GM18873 (cell line): ENCODE measurements around the gene DNAJC10.

Source experiments
- ATAC-seq: cut with Tn5 transposase; IDR thresholded peaks from one replicate; pipeline ENCODE4 v1.9.1; 2021; ENCODE audit warnings: mild to moderate bottlenecking, moderate library complexity, moderate number of reproducible peaks; ENCODE audit not compliant: unreplicated experiment, low FRiP score

DNAJC10 gene

GRCh38 chr2:182784058-182784706 is 68.1 kb downstream of the DNAJC10 start:
- no peak for ATAC-seq

- no peak for ATAC-seq
Measured at GRCh38 chr2:182784777-182785176, 68.7 kb downstream of the DNAJC10 start.

GRCh38 chr2:182792441-182792840 is 76.4 kb downstream of the DNAJC10 start:
- ATAC-seq = no peak

- ATAC-seq = no peak
Measured at GRCh38 chr2:182798736-182799135, 82.7 kb downstream of the DNAJC10 start.

GRCh38 chr2:182804128-182804527 is 88.1 kb downstream of the DNAJC10 start:
- no peak for ATAC-seq

DNA sequence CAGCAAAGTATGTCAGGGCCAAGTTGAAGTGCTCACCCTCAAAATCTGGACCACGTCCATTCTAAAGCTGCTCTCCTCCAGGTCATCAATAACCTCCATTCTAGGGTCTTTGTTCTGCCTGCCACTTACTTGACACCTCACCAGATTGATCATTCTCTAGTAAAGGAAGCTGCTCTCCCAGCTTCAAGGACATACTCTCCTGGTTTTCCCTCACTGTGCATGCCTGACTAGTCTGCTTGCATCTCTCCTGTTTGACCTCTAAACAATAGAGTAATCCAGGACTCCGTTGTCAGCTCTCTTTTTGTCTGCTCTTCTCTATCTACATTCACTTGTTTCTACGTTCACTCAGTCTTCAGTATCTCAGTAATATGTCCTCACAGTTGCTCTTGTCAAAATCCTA is 91.3 kb downstream of the DNAJC10 start:
- ATAC-seq = no peak

DNA sequence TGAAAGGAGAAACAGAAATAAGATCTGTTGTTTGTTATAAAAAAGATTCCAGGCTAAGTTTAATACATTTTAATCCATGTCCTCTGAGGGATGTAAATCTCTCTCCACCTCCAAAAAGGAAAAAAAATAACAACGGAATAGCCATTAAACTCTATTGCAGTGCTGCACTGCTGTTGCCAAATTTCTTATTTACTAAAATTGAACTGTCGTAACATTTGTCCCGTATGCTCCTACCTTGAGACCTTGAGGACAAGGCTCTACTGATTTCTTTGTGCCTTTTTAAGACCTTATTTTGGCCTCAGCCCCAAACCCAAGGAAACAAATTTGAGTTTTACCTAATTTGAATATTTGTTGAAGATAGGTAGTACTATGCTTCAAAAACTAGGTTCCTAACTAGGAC is 94.0 kb downstream of the DNAJC10 start:
- ATAC-seq = no peak

DNA sequence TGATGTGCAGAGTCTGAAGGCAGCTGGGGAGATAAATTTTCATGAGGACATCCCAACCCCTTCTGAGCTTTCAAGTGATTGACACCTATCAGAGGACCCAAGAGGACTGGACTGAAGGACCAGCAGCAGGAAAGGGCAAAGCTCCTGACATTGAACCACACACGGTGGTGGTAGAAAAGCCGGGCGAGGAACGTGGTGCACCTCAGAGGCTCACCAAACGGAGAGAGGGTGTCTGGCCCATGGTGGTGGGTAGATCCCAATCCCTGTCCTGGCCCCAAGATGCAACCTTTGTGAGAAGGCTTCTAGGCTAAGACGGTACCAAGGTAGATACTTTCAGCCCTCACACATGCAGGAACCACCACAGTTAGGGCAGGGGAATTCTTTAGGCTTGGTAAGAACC is 98.3 kb downstream of the DNAJC10 start:
- ATAC-seq = no peak

DNA sequence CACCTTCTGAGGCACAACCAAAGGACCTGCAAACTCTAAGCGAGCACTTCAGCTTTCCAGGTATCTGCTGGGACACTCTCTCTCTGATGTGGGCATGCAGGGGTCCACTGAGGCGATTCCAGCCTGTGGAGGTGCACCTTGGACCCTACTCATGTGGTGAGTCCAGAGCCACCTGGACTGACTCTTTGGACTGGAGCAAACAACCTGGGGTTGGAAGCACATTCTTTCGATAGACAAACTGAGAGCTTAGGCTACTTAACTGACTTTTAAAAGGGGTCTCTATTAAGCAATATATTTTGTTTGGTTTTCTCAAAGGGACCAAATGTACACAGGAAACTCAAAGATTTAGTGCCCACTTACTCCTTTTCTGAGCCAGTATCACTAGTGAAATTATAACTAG is 98.7 kb downstream of the DNAJC10 start:
- no peak for ATAC-seq

GRCh38 chr2:182816866-182817265 is 100.8 kb downstream of the DNAJC10 start:
- no peak for ATAC-seq

GRCh38 chr2:182817558-182817957 is 101.5 kb downstream of the DNAJC10 start:
- no peak for ATAC-seq

DNA sequence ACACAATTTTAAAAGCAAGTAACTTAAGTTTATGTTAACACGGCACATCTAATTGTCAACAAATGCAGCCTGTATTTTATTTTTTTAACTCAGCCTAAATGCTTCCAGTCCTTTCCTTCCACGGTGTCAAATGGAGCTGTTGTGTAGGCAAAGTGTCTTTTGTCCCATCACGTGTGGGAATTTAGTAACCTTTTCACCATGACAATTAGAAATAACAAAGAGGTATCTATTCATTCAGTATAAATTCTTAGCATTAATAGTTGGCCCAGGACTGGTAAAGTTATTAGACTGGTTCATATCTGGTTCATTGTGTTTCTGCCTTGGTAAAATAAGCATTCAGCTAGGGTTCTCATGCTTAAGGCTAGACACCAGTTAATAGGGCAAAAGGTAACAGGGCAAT is 102.4 kb downstream of the DNAJC10 start:
- ATAC-seq = no peak

DNA sequence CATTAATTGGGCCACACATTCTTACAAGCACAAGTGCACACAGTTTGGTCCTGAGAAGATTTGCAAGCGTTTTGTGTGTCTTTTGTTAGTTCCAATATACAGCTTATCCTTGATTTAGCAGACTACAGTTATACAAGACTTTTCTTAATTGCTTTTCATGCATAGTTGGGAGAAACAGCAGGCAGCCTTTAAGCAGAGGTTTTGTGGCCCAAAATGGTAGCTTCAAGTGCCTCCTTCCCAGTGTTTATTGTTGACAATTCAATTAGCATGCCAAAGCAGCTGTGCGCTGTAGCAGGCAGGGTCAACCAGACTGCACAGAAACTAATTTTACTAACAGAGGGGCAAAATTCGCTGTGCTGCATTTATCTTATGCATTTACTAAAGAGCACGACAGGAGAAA is 102.9 kb downstream of the DNAJC10 start:
- no peak for ATAC-seq

GRCh38 chr2:182819412-182819811 is 103.4 kb downstream of the DNAJC10 start:
- ATAC-seq = no peak

DNA sequence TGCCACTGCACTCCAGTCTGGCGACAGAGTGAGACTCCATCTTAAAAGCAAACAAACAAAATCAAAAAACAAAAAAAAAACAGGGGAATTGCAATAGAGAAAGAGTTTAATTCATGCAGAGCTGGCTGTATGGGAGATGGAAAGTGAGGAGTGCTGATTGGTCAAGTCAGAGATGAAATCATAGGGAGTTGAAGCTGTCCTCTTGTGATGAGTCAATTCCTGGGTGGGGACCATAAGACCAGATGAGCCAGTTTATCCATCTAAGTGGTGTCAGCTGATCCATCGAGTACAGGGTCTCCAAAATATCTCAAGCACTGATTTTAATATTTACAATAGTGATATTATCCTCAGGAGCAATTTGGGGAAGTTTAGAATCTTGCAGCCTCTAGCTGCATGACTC is 105.1 kb downstream of the DNAJC10 start:
- no peak for ATAC-seq

DNA sequence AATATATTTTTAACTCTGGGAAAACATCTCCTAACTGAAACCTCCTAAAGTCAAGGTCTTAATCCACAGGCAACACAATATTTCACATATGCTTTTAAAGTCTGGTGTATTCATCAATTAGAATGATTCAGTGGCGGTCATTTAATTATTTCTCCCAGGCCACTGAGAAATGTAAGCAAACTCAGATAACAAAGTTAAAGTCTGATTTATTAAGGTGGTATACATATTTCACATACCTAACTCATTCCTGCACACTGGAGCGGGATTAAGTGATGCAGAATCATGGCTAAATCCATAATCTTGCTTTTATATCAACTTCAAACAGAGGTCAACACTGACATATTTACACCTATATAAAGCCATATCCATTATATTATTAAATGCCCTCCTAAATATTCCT is 106.7 kb downstream of the DNAJC10 start:
- ATAC-seq = no peak

DNA sequence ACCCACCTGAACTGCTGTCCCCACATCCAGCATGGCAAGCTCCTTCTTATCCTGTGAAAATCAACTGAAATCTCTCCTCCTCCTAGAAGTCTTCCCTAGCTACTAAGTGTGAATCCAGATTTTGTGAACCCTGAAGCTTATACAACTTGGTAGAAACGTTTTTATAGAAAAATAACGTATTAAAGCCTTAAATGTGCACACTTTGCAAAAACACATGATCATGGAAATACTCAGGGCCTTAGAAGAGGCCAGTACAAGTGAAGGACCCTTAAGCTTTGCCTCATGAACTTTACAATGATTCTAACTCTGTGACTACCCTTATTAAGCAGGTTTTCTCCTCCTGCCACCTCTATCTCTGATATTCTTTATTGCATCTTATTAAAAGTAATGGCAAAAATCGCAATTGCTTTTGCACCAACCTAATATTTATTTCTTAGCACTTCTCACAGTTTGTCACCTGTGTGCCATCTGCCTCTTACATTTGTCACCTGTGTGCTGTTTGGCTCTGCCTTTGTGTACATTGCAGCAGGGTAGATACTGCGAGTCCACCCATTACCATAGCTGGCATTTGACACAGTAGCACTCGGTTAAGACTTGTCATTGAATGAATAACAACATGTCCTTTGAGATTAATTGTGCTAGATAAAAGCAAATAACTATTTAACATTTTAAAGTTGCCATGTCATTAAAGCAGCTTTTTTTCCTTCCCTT is 108.2 kb downstream of the DNAJC10 start:
- ATAC-seq = no peak

DNA sequence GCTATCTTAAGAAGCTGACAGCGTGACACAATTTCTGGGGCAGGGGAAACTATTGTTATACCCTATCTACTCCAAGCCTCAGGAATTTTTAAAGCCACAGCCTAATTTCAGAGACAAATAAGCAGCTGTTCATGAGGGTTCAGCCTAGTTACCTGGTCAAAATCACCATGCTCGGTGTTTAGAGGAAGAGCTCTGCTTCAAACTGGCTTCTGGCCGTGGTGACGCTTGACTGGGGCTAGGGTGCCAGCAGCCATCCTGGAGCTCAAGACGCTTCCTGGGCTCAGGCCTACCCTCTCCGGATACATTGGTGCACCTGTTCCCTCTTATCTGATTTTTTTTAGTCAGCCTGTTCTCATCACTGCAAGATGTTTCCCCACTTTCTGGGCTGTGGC is 108.7 kb downstream of the DNAJC10 start:
- ATAC-seq = no peak

- ATAC-seq = no peak
Measured at GRCh38 chr2:182826064-182826463, 110.0 kb downstream of the DNAJC10 start.

DNA sequence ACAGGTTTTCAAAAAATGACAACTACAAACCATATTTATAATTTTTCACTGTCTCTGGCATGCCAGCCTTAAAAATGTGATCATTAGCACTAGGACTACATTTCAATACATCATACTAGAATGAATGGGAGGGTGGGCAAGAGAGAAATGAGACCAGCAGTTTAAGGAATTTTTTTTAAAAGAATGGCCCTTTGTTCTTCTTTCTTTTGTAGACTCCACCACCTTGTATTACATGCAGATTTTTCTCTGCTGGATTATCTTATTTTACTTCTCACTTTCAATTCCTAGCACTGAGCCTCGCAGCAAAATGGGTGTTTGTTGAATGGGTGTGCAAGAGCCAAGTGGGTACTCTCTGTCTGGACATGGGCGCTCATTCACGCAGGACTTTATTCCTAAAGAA is 110.4 kb downstream of the DNAJC10 start:
- no peak for ATAC-seq

- ATAC-seq = no peak
Measured at GRCh38 chr2:182827182-182827879, 111.3 kb downstream of the DNAJC10 start.

DNA sequence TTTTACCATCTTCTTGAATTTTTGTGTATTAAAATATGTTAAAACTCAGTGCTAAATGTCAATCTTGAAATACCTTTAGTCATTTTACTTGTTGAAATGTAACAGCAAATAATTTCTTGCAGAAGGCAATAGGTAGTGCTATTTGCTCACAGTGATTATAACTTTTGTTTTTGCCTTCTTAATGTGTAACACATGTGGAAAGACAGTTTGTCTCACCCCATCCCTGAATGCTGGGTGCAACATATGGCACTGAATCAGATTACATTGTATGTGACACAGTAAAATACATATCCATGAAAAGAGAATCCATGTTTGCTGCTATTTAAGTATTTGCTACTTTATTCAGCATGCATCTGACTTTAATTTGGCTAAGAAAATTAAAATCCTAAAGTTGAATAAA is 115.0 kb downstream of the DNAJC10 start:
- no peak for ATAC-seq
